K562 treated with DMSO at 1 percent for 24 hours (cell line): ENCODE measurements around the gene PRR20D. TPM values are rescaled to one million over a fixed set of nuclear protein-coding genes. Genes with fewer than 3 reads are reported as not detected.

Experiments
- total RNA-seq: library from RNA; unstranded; fragments of 300-600 nt; gene quantifications from 2 replicates; pipeline ENCODE4 v1.2.3, GENCODE V29; 2022; ENCODE audit warnings: low read depth; ENCODE audit not compliant: insufficient read depth

Gene PRR20D
- not detected in 2 replicates for total RNA-seq

GRCh38 chr13:57160332-57160731, at the start of gene PRR20D:
PRR20D (plus strand) TSS chr13:57160632; CDS start chr13:57161019, 387 bp downstream.

GRCh38 chr13:57140235-57140968, 20.0 kb upstream of the PRR20D start, which contains the start of gene PRR20A:
PRR20A (plus strand) TSS chr13:57140918; CDS start chr13:57141305, 387 bp downstream.

GRCh38 chr13:57147188-57147587, 13.2 kb upstream of the PRR20D start, which contains the start of gene PRR20B:
PRR20B (plus strand) TSS chr13:57147488; CDS start chr13:57147875, 387 bp downstream.

GRCh38 chr13:57153761-57154160, 6.7 kb upstream of the PRR20D start, which contains the start of gene PRR20C:
PRR20C (plus strand) TSS chr13:57154061; CDS start chr13:57154448, 387 bp downstream.

GRCh38 chr13:57166897-57167296, 6.5 kb downstream of the PRR20D start, which contains the start of gene PRR20E:
PRR20E (plus strand) TSS chr13:57167197; CDS start chr13:57167584, 387 bp downstream.

Other genes with a start within 250 kb of the PRR20D start
- gene PRR20A, start 19.7 kb upstream of the PRR20D start, total RNA-seq: not detected in 2 replicates
- gene PRR20B, start 13.1 kb upstream of the PRR20D start, total RNA-seq: not detected in 2 replicates
- not detected in 2 replicates for gene PRR20C, start 6.6 kb upstream of the PRR20D start, total RNA-seq
- not detected in 2 replicates for gene PRR20E, start 6.6 kb downstream of the PRR20D start, total RNA-seq